HEK293 (cell line): Measurements from ENCODE around the gene CSNK1G1.
"Not testable (repeated sequence)": the region's sequence is repeated elsewhere in the genome, so short reads cannot be mapped to it uniquely, and the experiment has no call there.

Source experiments
- CTCF ChIP-seq: fragments of 450-650 bp; formaldehyde crosslinking; IDR thresholded peaks from 2 replicates; pipeline ENCODE4 v1.5.1; 2016; ENCODE audit warnings: missing biosample characterization, missing genetic modification characterization
- ZNF19 ChIP-seq: fragments of 450-650 bp; formaldehyde crosslinking; IDR thresholded peaks from 2 replicates; pipeline ENCODE4; 2016; ENCODE audit warnings: missing biosample characterization, missing genetic modification characterization, low read depth
- ZNF621 ChIP-seq: fragments of 450-650 bp; formaldehyde crosslinking; IDR thresholded peaks from 2 replicates; pipeline ENCODE4 v1.5.1; 2017; ENCODE audit warnings: missing biosample characterization, missing genetic modification characterization
- ZNF776 ChIP-seq: fragments of 450-650 bp; formaldehyde crosslinking; IDR thresholded peaks from 2 replicates; pipeline ENCODE4 v1.5.0; 2017; ENCODE audit warnings: missing biosample characterization, missing genetic modification characterization, borderline replicate concordance

- TF ChIP-seq ZNF776; CTCF (tag by site-specific recombination); ZNF621 (tag by site-specific recombination); ZNF19 (tag by site-specific recombination): not testable (repeated sequence)
These were observed 24.3 kb upstream of the CSNK1G1 start for GRCh38 chr15:64380130-64380870.
